Panc1 (cell line): Measurements from ENCODE around the gene RBMXL3. TPM values are rescaled to one million over a fixed set of nuclear protein-coding genes. Genes with fewer than 3 reads are reported as not detected.
"Not testable (repeated sequence)": the region's sequence is repeated elsewhere in the genome, so short reads cannot be mapped to it uniquely, and the experiment has no call there.

Experiments used
- ATAC-seq: fragments of 200-7000 bp; cut with Tn5 transposase; 2 replicates; pipeline ENCODE4 v1.9.1; 2020; ENCODE audit warnings: mild to moderate bottlenecking, moderate library complexity
- BruUV-seq: library from RNA; stranded (reverse); fragments of 400-500 nt; replicated peaks from 2 replicates; lab custom pipeline; 2021; lab: Mats Ljungman, UMichigan
- CTCF ChIA-PET: fragments of 300-600 bp; sonication (Branson Sonifier 250); formaldehyde crosslinking; loops from one replicate; lab custom pipeline; 2022; ENCODE audit warnings: antibody characterized with exemption; lab: Charles Lee
- POLR2A ChIA-PET: fragments of 300-600 bp; sonication (Branson Sonifier 250); formaldehyde crosslinking; loops from one replicate; lab custom pipeline; 2022; ENCODE audit warnings: antibody characterized with exemption; lab: Charles Lee
- DNase-seq: peaks from one replicate; pipeline ENCODE4 v3.0.0-alpha.2; 2010; ENCODE audit warnings: low read depth, low spot score
- H3K27ac ChIP-seq: 2 replicates; pipeline ENCODE4 v1.5.1; 2011; ENCODE audit warnings: mild to moderate bottlenecking, low read length, inconsistent platforms
- H3K27me3 ChIP-seq: fragments of 200-500 bp; sonication (Bioruptor generic); 2 replicates; pipeline ENCODE4 v1.6.0; 2014; ENCODE audit warnings: low read length, inconsistent platforms; ENCODE audit not compliant: control insufficient read depth, insufficient read depth
- H3K36me3 ChIP-seq: fragments of 200-500 bp; sonication (Bioruptor generic); 2 replicates; pipeline ENCODE4 v1.5.1; 2014; ENCODE audit warnings: inconsistent platforms, mild to moderate bottlenecking, low read length, moderate library complexity; ENCODE audit not compliant: control insufficient read depth, insufficient read depth
- H3K4me1 ChIP-seq: 2 replicates; pipeline ENCODE4 v1.5.1; 2011; ENCODE audit warnings: inconsistent platforms, mild to moderate bottlenecking, low read length, moderate library complexity; ENCODE audit not compliant: control insufficient read depth, insufficient read depth
- H3K4me3 ChIP-seq, 2 experiments: 2 replicates each; pipeline ENCODE4 v1.5.1; 2011 to 2012; ENCODE audit warnings: low read depth in 2 of 2, low read length in 2 of 2, mild to moderate bottlenecking in 2 of 2, inconsistent platforms in 1 of 2, moderate library complexity in 1 of 2
- H3K9me3 ChIP-seq: fragments of 200-500 bp; sonication (Bioruptor generic); 2 replicates; pipeline ENCODE4 v1.5.1; 2014; ENCODE audit warnings: low read depth, mild to moderate bottlenecking, inconsistent platforms, low read length, moderate library complexity; ENCODE audit not compliant: control insufficient read depth, insufficient read depth
- POLR2AphosphoS5 ChIP-seq: IDR thresholded peaks from 2 replicates; pipeline ENCODE4 v1.6.1; 2012; ENCODE audit warnings: mild to moderate bottlenecking, low read depth, low read length, moderate library complexity
- REST ChIP-seq, 2 experiments: IDR thresholded peaks; 2 replicates each; pipeline ENCODE4 v1.6.1; 2011 to 2012; ENCODE audit warnings: low read depth in 2 of 2, control low read depth in 1 of 2, low read length in 1 of 2, mild to moderate bottlenecking in 1 of 2, moderate library complexity in 1 of 2; ENCODE audit not compliant: insufficient read depth in 1 of 2
- SIN3A ChIP-seq: IDR thresholded peaks from 2 replicates; pipeline ENCODE4 v1.6.1; 2012; ENCODE audit warnings: low read depth, mild to moderate bottlenecking, low read length, moderate library complexity, borderline replicate concordance; ENCODE audit not compliant: insufficient read depth
- TCF7L2 ChIP-seq: IDR thresholded peaks from 2 replicates; pipeline ENCODE4 v1.6.1; 2011; ENCODE audit warnings: mild to moderate bottlenecking, low read depth, low read length, inconsistent platforms
- in situ Hi-C: cut with HindIII; loops from 2 replicates; pipeline ENCODE4 v1.10.0; 2016; ENCODE audit warnings: low sequenced_read_pairs, low pct_unique_long_range_greater_than_20kb
- intact Hi-C: fragments of 100-400 bp; cut with micrococcal nuclease; formaldehyde crosslinking; loops from one replicate; pipeline ENCODE4 v1.10.0; 2022; ENCODE audit not compliant: unreplicated experiment
- total RNA-seq: library from RNA; stranded (reverse); gene quantifications from one replicate; pipeline ENCODE4 v1.2.1, GENCODE V29; 2021; ENCODE audit not compliant: unreplicated experiment
- TF ChIP-seq, protein P1 (sequence below): fragments of 450-650 bp; IDR thresholded peaks from 2 replicates; pipeline ENCODE4 v1.5.1; 2017; ENCODE audit warnings: mild to moderate bottlenecking

Gene RBMXL3
- total RNA-seq, 1 experiment from 2014 or later = not detected

- CTCF ChIA-PET = no interaction called here
- in situ Hi-C loops = no loop called here
- POLR2A ChIA-PET = no interaction called here
- Histone ChIP-seq H3K27ac (no peak overlapping the region), H3K27me3 (no peaks in the 10 kb centered on the region), H3K9me3 (no peaks in the 10 kb centered on the region), H3K4me3 (no peak overlapping the region), H3K36me3 (no peaks in the 10 kb centered on the region), H3K4me1 (no peaks in the 10 kb centered on the region)
- no TSS peak for BruUV-seq
- no peak for DNase-seq
- no peak for ATAC-seq
- intact Hi-C loops = no loop called here
- TF ChIP-seq POLR2AphosphoS5 (no peak), REST (IDR thresholded peaks at IDR 0.05; ENCODE audit: insufficient read depth in 1 of 2, low read depth in 2 of 2, low read length in 1 of 2) (no peak)
- TF ChIP-seq, protein P1, sequence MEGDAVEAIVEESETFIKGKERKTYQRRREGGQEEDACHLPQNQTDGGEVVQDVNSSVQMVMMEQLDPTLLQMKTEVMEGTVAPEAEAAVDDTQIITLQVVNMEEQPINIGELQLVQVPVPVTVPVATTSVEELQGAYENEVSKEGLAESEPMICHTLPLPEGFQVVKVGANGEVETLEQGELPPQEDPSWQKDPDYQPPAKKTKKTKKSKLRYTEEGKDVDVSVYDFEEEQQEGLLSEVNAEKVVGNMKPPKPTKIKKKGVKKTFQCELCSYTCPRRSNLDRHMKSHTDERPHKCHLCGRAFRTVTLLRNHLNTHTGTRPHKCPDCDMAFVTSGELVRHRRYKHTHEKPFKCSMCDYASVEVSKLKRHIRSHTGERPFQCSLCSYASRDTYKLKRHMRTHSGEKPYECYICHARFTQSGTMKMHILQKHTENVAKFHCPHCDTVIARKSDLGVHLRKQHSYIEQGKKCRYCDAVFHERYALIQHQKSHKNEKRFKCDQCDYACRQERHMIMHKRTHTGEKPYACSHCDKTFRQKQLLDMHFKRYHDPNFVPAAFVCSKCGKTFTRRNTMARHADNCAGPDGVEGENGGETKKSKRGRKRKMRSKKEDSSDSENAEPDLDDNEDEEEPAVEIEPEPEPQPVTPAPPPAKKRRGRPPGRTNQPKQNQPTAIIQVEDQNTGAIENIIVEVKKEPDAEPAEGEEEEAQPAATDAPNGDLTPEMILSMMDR = no peak
Measured at GRCh38 chrX:115214151-115214550, 24.9 kb downstream of the RBMXL3 start.

DNA sequence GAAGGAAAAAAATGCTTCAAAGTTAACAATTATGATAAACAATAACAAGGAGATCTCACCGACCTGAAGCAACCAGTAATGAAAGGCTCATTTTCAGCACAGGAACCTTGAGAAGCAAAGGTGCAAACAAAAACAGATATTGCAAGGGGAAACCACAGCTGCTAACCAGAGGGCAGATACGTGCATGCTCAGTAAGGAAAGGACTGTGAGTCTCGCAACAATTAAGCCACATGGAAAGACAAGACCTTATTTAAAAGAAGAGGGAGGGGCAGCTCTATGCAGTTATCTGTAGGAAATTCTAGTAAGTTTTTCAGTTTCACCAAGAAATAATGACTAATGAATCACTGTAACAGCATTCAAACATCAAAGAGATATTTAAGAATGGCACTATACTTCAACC, 25.4 kb downstream of the RBMXL3 start:
- no peaks in the 10 kb centered on the region for H3K27me3 ChIP-seq
- in situ Hi-C loops = no loop called here
- ChIA-PET POLR2A (no interaction called here), CTCF (no interaction called here)
- no peak overlapping the region for H3K27ac ChIP-seq
- H3K4me3 ChIP-seq = no peak overlapping the region
- DNase-seq (no peak), ATAC-seq (no peak)
- intact Hi-C loops = no loop called here
- H3K4me1 ChIP-seq = no peaks in the 10 kb centered on the region
- H3K36me3 ChIP-seq = no peaks in the 10 kb centered on the region
- H3K9me3 ChIP-seq = no peaks in the 10 kb centered on the region
- TF ChIP-seq TCF7L2 = no peak
- TF ChIP-seq SIN3A = no peak
- no peak for TF ChIP-seq REST (IDR thresholded peaks at IDR 0.05; ENCODE audit: insufficient read depth in 1 of 2, low read depth in 2 of 2, low read length in 1 of 2)
- no peak for TF ChIP-seq POLR2AphosphoS5
- no TSS peak for BruUV-seq

GRCh38 chrX:115217346-115217745, 28.1 kb downstream of the RBMXL3 start:
- POLR2A ChIA-PET, H3K4me1 ChIP-seq, intact Hi-C loops, ATAC-seq, CTCF ChIA-PET, H3K27me3 ChIP-seq, H3K4me3 ChIP-seq, DNase-seq, H3K9me3 ChIP-seq, H3K27ac ChIP-seq, H3K36me3 ChIP-seq, BruUV-seq, in situ Hi-C loops: not testable (repeated sequence)
